ENCODE data around the gene NAT8.
"Not testable (repeated sequence)": the region's sequence is repeated elsewhere in the genome, so short reads cannot be mapped to it uniquely, and the experiment has no call there.

Gene NAT8, protein sequence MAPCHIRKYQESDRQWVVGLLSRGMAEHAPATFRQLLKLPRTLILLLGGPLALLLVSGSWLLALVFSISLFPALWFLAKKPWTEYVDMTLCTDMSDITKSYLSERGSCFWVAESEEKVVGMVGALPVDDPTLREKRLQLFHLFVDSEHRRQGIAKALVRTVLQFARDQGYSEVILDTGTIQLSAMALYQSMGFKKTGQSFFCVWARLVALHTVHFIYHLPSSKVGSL

GRCh38 chr2:73642338-73643018 lies at the start of gene NAT8:
NAT8 (minus strand) TSS chr2:73642422; CDS start chr2:73641628, 794 bp downstream.
- DNase-seq (ENCODE audit: low read depth in 2 of 3, low spot score in 2 of 3), result no peak

GRCh38 chr2:73690372-73691088 lies 48.3 kb upstream of the NAT8 start:
- DNase-seq (ENCODE audit: low read depth in 2 of 3, low spot score in 2 of 3), result not testable (repeated sequence)

DNA sequence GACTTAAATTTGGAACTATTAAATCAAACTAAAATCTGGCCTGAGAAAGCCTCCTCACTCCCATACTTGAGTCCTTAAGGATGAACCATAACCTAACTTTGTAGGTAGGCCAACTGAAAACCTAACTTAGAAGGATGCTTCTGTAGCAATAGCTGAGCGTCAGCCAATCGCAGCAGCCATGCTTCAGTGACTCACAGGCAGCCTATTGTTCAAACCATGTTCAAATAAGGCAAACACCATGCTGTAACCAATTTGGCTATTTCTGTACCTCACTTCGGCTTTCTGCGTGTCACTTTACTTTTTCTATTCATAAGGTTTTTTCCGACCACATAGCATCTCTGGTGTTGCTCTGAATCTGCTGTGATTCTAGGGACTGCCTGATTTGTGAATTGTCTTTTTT lies 46.3 kb upstream of the NAT8 start:
- DNase-seq (ENCODE audit: low read depth in 2 of 3, low spot score in 2 of 3), result not testable (repeated sequence)

DNA sequence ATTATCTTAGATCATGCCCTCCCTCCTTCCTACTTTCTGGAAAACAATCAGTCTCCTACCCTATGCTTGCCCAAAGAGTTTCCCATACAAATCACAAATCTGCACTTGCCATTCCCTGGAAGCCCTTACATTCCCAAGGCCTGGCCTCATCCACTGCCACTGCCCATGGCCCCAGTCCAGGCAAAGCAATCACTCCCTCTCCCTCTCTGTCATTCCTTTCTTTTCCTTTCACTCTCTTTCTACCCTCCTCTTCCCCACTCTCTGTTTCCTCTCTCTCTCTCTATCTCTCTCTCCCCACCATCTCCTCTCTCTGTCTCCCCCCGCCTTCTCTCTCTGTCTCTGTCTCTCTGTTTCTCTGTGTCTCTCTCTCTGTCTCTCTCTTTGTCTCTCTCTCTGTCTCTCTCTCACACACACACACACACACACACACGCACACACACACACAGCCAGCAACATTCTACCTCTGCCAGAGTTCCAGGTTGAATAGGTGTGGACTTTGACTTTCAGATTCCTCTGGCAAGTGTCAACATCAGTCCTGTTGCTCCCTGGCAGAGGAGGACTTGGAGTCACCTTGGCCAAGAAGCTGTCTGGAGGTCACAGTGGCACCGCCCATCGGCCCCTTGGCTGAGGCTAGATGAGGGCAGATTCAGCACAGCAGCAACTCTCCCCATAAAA lies 43.7 kb upstream of the NAT8 start:
- DNase-seq (ENCODE audit: low read depth in 2 of 3, low spot score in 2 of 3), result no peak

DNA sequence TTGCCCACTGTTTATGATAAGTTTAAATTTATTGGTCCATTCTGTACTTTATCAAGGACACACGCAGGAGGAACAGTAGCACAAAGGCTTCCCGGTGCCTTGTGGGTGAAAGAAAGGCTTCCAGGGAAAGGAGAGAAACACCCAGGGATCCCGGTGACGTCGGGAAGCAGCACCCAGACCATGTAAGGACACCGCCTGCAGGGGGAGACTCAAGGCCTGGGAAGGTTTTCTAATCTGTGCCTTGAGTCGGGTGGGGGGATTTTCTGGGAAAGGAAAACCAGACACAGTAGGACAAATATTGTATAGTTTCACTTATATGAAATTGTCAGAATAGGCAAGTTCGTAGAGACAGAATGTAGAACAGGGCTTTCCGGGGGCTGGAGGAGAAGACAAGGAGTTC lies 42.7 kb upstream of the NAT8 start:
- DNase-seq (ENCODE audit: low read depth in 2 of 3, low spot score in 2 of 3), result not testable (repeated sequence)

DNA sequence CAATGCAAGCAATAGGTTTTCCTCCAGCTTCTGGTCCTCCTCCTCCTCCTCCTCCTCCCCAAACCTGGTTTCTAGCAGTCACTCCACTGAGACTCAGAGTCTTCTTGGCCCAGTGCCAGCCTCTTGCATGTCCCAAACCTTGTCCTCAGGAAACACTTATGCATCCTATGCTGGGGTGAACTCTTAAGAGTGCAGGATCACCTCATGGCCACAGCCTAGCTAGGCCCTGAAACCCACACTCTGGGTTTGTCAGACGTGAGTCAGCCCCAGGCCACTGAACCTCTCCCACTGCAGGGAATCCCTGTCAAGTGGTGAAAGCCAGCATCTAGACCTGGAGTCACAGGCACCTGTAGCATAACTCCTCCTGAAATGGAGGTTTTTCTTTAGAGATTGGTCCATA lies 42.1 kb upstream of the NAT8 start:
- DNase-seq (ENCODE audit: low read depth in 2 of 3, low spot score in 2 of 3), result not testable (repeated sequence)

DNA sequence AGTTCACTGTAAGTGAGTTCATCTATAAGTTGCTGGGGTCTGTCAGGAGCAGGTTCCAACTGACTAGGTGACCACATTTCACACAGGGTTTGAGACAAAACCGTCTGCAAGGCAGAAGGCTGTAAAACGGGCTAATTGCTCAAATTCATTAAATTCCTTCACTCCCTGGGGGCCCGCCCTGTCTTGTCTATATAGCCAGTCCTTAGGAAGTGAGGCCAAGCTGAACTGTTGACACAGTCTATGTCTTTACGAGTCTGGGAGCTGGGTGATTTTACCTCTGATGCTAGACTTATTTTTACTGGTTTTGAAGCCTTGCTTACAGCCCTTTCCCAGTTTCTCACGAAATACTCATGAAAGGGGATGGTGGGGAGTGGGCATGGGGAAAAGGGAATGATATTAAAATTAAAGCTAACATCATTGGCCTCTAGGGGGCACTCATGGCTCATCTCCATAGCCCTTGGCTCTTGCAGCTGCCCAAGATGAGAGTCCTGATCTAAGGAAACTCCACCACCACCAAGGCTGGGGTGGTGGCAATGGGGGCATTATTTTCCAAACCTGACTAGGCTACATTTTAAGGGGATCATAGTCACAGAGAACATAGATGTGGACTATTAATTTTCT lies 37.8 kb upstream of the NAT8 start:
- DNase-seq (ENCODE audit: low read depth in 2 of 3, low spot score in 2 of 3), result not testable (repeated sequence)

- not testable (repeated sequence) for DNase-seq (ENCODE audit: low read depth in 2 of 3, low spot score in 2 of 3)
Measured at GRCh38 chr2:73679237-73679636, 37.0 kb upstream of the NAT8 start.

DNA sequence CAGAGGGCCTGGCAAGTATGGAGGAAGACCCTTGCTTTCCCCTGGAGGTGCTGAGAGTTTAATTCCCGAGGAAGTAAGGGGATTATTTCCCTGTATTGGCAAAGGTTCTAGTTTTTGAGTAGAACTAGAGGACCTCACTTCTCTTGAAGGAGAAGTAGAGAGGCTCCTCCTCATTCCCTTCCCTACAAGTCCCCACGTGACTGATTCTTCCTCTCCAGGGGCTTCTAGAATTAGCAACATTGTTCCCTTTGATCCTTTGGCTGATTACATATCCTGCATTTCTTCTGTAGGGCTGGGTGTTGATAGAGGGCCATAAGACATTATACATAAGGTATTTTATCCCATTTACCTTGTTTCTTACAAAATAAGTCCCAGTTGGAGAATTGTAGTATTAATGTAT lies 35.8 kb upstream of the NAT8 start:
- not testable (repeated sequence) for DNase-seq (ENCODE audit: low read depth in 2 of 3, low spot score in 2 of 3)

- DNase-seq (ENCODE audit: low read depth in 2 of 3, low spot score in 2 of 3), result not testable (repeated sequence)
Measured at GRCh38 chr2:73676211-73676610, 34.0 kb upstream of the NAT8 start.

GRCh38 chr2:73674696-73675157 lies 32.5 kb upstream of the NAT8 start:
- DNase-seq (ENCODE audit: low read depth in 2 of 3, low spot score in 2 of 3), result not testable (repeated sequence)

- DNase-seq (ENCODE audit: low read depth in 2 of 3, low spot score in 2 of 3), result not testable (repeated sequence)
Measured at GRCh38 chr2:73669976-73670375, 27.8 kb upstream of the NAT8 start.

GRCh38 chr2:73667239-73667638 lies 25.0 kb upstream of the NAT8 start:
- DNase-seq (ENCODE audit: low read depth in 2 of 3, low spot score in 2 of 3), result not testable (repeated sequence)

DNA sequence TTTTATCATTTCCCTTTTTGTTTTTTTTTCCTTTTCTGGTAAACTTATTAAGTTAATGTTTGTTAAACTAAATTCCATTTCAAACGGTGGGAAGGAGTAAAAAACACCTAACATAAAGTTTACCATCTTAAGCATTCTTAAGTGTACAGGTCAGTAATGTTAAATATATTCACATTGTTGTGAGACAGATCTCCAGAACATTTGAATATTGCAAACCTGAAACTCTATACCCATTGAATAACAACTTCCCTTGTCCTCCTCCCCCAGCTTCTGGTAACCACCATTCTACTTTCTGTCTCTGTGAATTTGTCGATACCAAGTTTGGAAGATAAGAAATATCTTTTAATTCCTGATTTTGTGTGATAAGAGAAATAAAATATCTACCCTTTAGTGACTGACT lies 12.0 kb upstream of the NAT8 start:
- DNase-seq (ENCODE audit: low read depth in 2 of 3, low spot score in 2 of 3), result no peak

- no peak for DNase-seq (ENCODE audit: low read depth in 2 of 3, low spot score in 2 of 3)
Measured at GRCh38 chr2:73652348-73652747, 10.1 kb upstream of the NAT8 start.

- no peak for DNase-seq (ENCODE audit: low read depth in 2 of 3, low spot score in 2 of 3)
Measured at GRCh38 chr2:73651591-73652230, 9.5 kb upstream of the NAT8 start.

DNA sequence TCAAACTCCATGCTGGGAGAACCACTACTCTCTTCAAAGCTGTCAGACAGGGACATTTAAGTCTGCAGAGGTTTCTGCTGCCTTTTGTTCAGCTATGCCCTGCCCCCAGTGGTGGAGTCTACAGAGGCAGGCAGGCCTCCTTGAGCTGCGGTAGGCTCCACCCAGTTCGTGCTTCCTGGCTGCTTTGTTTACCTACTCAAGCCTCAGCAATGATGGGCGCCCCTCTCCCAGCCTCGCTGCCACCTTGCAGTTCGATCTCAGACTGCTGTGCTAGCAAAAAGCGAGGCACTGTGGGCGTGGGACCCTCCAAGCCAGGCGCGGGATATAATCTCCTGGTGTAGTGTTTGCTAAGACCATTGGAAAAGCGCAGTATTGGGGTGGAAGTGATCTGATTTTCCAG lies 5.5 kb upstream of the NAT8 start:
- DNase-seq (ENCODE audit: low read depth in 2 of 3, low spot score in 2 of 3), result not testable (repeated sequence)

DNA sequence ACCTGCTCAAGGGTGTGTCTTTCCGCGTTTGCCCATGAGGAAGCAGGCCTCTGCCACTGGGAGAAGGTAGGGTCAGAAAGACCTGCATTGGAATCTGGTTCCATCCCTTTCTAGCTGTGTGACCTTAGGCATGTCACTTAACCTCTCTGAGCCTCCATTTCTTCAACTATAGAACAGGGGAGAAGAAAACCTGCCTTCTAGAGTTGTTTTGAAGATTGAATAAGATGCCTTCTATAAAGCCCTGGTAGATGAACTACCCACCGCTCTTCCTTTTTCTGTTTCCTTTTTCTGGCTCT lies 507 bp downstream of the NAT8 start:
- no peak for DNase-seq (ENCODE audit: low read depth in 2 of 3, low spot score in 2 of 3)

DNA sequence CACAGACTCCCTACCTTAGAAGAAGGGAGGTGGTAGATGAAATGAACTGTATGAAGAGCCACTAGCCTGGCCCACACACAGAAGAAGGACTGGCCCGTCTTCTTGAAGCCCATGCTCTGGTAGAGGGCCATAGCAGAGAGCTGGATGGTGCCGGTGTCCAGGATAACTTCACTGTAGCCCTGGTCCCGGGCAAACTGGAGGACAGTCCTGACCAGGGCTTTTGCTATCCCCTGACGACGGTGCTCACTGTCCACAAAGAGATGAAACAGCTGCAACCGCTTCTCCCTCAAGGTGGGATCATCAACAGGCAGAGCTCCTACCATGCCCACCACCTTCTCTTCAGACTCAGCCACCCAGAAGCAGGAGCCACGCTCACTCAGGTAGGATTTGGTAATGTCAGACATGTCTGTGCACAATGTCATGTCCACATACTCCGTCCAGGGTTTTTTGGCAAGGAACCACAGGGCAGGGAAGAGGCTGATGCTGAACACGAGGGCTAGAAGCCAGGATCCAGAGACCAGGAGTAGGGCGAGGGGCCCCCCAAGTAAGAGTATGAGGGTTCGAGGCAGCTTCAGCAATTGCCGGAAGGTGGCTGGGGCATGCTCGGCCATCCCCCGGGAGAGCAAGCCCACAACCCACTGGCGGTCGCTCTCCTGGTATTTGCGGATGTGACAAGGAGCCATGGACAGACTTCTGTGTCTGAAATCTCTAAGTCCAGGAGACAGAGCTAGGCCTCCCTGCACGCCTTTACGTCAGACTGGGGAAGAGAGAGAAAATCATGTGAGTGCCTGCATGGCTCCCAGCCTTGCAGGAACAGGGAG lies 1.1 kb downstream of the NAT8 start:
- DNase-seq (ENCODE audit: low read depth in 2 of 3, low spot score in 2 of 3), result no peak

DNA sequence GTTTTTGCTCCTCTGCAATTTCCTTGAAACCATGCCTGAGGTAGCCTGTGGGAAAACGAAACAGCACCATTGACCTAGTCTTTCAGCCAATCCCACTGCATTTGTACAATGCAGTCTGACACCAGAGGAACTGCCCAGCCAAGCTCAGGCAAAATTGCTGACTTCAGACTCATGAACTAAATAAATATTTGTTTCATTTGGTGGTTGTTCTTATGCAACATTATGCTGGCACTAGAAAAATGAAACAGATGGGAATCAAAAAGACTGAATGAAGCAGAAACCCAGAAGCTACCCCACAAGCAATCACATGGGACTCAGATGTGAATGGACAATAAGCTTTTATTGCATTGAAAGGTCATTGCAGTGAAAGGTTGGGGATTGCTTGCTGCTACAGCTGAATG lies 1.7 kb downstream of the NAT8 start:
- no peak for DNase-seq (ENCODE audit: low read depth in 2 of 3, low spot score in 2 of 3)

Data from activated CD8-positive, alpha-beta memory T cell treated with anti-CD3 and anti-CD28 coated beads for 48 hours (primary cell).